BJ (cell line): ENCODE measurements around the gene REG1A. TPM values are rescaled to one million over a fixed set of nuclear protein-coding genes. Genes with fewer than 3 reads are reported as not detected.

Experiments used
- CTCF ChIA-PET: fragments of 350-600 bp; formaldehyde crosslinking; extraction: SDS; loops from one replicate; lab custom pipeline; 2021; ENCODE audit warnings: antibody characterized with exemption, inconsistent platforms; lab: Yijun Ruan, JAX
- POLR2A ChIA-PET: fragments of 300-600 bp; sonication (Branson Sonifier 250); formaldehyde crosslinking; extraction: SDS; loops from one replicate; lab custom pipeline; 2021; ENCODE audit warnings: antibody characterized with exemption; lab: Charles Lee
- DNase-seq: peaks from one replicate; pipeline ENCODE4 v3.0.0-alpha.2; 2011; ENCODE audit warnings: low read depth
- H3K27me3 ChIP-seq: 2 replicates; pipeline ENCODE4 v1.6.0; 2011; ENCODE audit warnings: low read length; ENCODE audit not compliant: control insufficient read depth, insufficient read depth
- H3K36me3 ChIP-seq: 2 replicates; pipeline ENCODE4 v1.5.1; 2011; ENCODE audit warnings: low read length; ENCODE audit not compliant: control insufficient read depth, insufficient read depth
- H3K4me3 ChIP-seq: 2 replicates; pipeline ENCODE4 v1.5.1; 2011; ENCODE audit warnings: low read depth, mild to moderate bottlenecking, control low read depth, low read length
- polyA plus RNA-seq: library from polyadenylated mRNA; depleted of rRNA; stranded (reverse); fragments of >200 nt; gene quantifications from 2 replicates; pipeline ENCODE4 v1.2.3, GENCODE V29; 2011
- TF ChIP-seq, protein P1 (sequence below): IDR thresholded peaks from 2 replicates; pipeline ENCODE4 v1.5.1; 2011; ENCODE audit warnings: low read depth, mild to moderate bottlenecking, control low read depth, inconsistent platforms, low read length, moderate library complexity; ENCODE audit not compliant: insufficient read depth

The REG1A gene
- polyA plus RNA-seq, 1 experiment: not detected

DNA sequence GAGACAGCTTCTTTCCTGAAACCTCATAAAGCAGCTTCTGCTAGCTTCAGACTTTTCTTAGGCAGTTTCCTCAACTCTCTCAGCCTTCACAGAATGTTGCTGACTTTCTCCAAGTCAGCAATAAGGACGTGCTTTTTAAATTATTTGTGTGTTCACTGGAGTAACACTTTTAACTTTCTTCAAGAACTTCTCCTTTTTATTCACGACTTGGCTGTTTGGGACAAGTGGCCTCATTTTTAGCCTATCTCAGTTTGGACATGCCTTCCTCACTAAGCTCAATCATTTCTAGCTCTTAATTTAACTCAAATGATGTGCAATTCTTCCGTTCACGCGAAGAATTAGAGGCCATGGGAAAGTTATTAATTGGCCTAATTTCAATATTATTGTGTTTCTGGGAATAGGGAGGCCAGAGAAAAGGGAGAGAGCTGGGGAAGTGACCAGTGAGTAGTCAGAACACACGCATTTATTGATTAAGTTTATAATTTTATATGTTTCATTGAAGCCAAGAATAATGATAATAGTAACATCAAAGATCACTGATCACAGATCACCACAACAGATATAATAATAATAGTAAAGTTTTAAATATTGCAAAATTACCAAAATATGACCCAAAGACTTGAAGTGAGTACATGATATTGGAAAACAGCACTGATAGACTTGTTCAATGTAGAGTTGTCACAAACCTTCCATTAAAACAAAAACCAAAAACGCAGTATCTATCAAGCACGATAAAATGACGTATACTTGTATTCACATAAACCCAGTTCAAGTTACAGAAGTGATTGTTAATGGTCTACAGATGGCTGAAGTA lies 4.8 kb downstream of the REG1A start:
- Histone ChIP-seq H3K4me3 (no peak overlapping the region), H3K27me3 (no peaks in the 10 kb centered on the region), H3K36me3 (no peaks in the 10 kb centered on the region)
- DNase-seq: no peak
- ChIA-PET CTCF (no interaction called here), POLR2A (no interaction called here)
- TF ChIP-seq, protein P1, sequence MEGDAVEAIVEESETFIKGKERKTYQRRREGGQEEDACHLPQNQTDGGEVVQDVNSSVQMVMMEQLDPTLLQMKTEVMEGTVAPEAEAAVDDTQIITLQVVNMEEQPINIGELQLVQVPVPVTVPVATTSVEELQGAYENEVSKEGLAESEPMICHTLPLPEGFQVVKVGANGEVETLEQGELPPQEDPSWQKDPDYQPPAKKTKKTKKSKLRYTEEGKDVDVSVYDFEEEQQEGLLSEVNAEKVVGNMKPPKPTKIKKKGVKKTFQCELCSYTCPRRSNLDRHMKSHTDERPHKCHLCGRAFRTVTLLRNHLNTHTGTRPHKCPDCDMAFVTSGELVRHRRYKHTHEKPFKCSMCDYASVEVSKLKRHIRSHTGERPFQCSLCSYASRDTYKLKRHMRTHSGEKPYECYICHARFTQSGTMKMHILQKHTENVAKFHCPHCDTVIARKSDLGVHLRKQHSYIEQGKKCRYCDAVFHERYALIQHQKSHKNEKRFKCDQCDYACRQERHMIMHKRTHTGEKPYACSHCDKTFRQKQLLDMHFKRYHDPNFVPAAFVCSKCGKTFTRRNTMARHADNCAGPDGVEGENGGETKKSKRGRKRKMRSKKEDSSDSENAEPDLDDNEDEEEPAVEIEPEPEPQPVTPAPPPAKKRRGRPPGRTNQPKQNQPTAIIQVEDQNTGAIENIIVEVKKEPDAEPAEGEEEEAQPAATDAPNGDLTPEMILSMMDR: no peak

DNA sequence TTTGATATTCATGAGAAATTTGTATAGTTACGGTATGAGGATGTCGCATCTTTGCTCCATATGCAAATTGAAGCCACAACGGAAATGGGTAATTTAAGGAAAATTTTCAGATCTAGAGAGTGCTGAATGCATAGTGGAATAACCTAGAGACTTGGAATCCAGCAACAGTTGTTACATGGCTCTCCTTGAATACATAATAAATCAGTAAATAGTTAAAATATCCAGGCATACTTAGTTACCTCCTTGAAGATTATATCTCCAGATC lies 5.4 kb downstream of the REG1A start:
- Histone ChIP-seq H3K36me3 (no peaks in the 10 kb centered on the region), H3K4me3 (no peak overlapping the region), H3K27me3 (no peaks in the 10 kb centered on the region)
- TF ChIP-seq, protein P1: no peak
- ChIA-PET POLR2A (no interaction called here), CTCF (no interaction called here)
- DNase-seq: no peak

DNA sequence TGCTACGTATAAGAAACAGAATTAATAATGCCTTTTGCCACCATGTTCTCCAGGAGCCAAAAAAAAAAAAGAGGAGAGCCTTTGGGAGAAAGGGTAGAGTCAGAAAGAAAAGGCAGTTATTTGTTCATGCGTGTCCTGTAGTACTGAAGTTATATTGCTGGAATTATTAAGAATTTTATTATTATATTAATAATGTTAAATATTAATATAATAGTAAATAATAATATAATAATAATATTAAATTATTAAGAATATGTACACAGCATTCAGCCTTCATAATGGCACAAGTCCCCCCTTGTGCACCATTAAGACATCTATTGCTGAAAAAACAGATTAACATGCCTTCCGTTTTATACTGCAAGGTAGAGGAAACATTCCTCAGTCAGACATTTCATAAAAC lies 8.1 kb downstream of the REG1A start:
- Histone ChIP-seq H3K4me3 (no peak overlapping the region), H3K36me3 (no peaks in the 10 kb centered on the region), H3K27me3 (no peaks in the 10 kb centered on the region)
- POLR2A ChIA-PET: no interaction called here
- CTCF ChIA-PET: no interaction called here
- TF ChIP-seq, protein P1: no peak
- DNase-seq: no peak

DNA sequence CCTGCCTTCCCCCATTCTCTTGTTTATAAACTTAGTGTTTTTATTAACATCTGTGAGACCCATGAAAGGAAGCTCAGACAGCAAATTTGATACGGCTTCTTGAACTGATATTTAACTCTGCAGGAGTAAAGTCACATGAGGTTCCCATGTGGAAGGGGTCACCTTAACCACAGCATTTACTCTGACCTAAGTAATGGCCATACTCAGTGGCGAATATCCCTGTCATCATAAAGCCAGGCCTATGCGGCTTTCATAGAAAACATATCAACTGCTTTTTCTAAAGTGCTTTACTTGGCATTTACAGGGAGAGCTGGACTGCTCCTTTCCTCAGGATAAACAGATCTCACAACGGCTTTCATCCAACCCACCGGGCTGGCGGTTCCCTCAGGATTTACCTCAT lies 9.0 kb downstream of the REG1A start:
- Histone ChIP-seq H3K36me3 (no peaks in the 10 kb centered on the region), H3K27me3 (no peaks in the 10 kb centered on the region), H3K4me3 (no peak overlapping the region)
- TF ChIP-seq, protein P1: no peak
- no peak for DNase-seq
- ChIA-PET CTCF (no interaction called here), POLR2A (no interaction called here)

DNA sequence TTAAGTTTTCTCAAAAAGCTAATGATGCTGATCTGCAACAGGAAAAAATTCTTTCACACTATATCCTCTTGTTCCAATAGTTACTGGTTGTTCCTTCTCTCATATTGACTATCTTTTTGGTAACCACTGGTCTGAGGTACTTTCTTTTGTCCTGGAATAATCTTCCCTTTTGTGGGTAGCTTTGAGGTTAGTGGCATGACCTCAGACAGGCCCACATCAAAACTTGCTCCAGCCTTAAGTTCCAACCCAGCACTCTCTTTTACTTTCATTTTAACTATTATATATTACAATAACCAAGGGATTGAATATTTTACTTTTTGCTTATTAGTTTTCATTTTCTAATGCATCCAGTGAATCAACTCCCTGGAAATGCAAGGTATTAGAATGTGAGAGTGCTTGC lies 9.5 kb downstream of the REG1A start:
- Histone ChIP-seq H3K4me3 (no peak overlapping the region), H3K36me3 (no peaks in the 10 kb centered on the region), H3K27me3 (no peaks in the 10 kb centered on the region)
- TF ChIP-seq, protein P1: no peak
- no peak for DNase-seq
- CTCF ChIA-PET: no interaction called here
- POLR2A ChIA-PET: no interaction called here
